MCF 10A (cell line): ENCODE data around the gene COX19. TPM values are rescaled to one million over a fixed set of nuclear protein-coding genes. Genes with fewer than 3 reads are reported as not detected.

Source experiments
- BruUV-seq: library from RNA; stranded (reverse); fragments of 400-500 nt; replicated peaks from 2 replicates; lab custom pipeline; 2021; lab: Mats Ljungman, UMichigan
- CTCF ChIA-PET: fragments of 300-600 bp; sonication (Branson Sonifier 250); formaldehyde crosslinking; extraction: SDS; loops from one replicate; lab custom pipeline; 2021; ENCODE audit warnings: antibody characterized with exemption, inconsistent platforms; lab: Yijun Ruan, JAX
- POLR2A ChIA-PET: fragments of 300-600, 350-650 bp; sonication (Branson Sonifier 250); formaldehyde crosslinking; extraction: SDS; loops from one replicate; lab custom pipeline; 2020; ENCODE audit warnings: antibody characterized with exemption, inconsistent platforms; lab: Yijun Ruan, JAX
- DNase-seq: peaks from one replicate; pipeline ENCODE4 v3.0.0-alpha.2; 2018; ENCODE audit not compliant: unreplicated experiment
- H3K27ac Mint-ChIP-seq: one replicate; pipeline ENCODE4 v1.8.0; 2022; ENCODE audit warnings: mild to moderate bottlenecking, low read depth, mixed read lengths; ENCODE audit not compliant: unreplicated experiment
- H3K27me3 Mint-ChIP-seq: one replicate; pipeline ENCODE4 v1.8.0; 2022; ENCODE audit warnings: mixed read lengths; ENCODE audit not compliant: insufficient read depth, unreplicated experiment
- H3K36me3 Mint-ChIP-seq: one replicate; pipeline ENCODE4 v1.8.0; 2022; ENCODE audit warnings: mild to moderate bottlenecking, moderate library complexity, mixed read lengths; ENCODE audit not compliant: insufficient read depth, unreplicated experiment
- H3K4me1 Mint-ChIP-seq: one replicate; pipeline ENCODE4 v1.8.0; 2022; ENCODE audit warnings: mixed read lengths; ENCODE audit not compliant: insufficient read depth, unreplicated experiment
- H3K4me3 Mint-ChIP-seq: one replicate; pipeline ENCODE4 v1.8.0; 2022; ENCODE audit warnings: mild to moderate bottlenecking, moderate library complexity, mixed read lengths; ENCODE audit not compliant: unreplicated experiment
- H3K9me3 Mint-ChIP-seq: one replicate; pipeline ENCODE4 v1.8.0; 2022; ENCODE audit warnings: mixed read lengths; ENCODE audit not compliant: unreplicated experiment
- intact Hi-C: fragments of 100-400 bp; cut with micrococcal nuclease; formaldehyde crosslinking; loops from 2 replicates; pipeline ENCODE4 v1.14.1; 2022
- total RNA-seq: library from RNA; stranded (reverse); gene quantifications from 2 replicates; pipeline ENCODE4 v1.2.3, GENCODE V29; 2022
- TF ChIP-seq, protein P1 (sequence below): fragments of 200-600 bp; IDR thresholded peaks from one replicate; pipeline ENCODE4 v1.8.0; 2022; ENCODE audit warnings: antibody characterized with exemption, mild to moderate bottlenecking; ENCODE audit not compliant: unreplicated experiment

The COX19 gene
- total RNA-seq, 1 experiment from 2014 or later, result 16.5 TPM

DNA sequence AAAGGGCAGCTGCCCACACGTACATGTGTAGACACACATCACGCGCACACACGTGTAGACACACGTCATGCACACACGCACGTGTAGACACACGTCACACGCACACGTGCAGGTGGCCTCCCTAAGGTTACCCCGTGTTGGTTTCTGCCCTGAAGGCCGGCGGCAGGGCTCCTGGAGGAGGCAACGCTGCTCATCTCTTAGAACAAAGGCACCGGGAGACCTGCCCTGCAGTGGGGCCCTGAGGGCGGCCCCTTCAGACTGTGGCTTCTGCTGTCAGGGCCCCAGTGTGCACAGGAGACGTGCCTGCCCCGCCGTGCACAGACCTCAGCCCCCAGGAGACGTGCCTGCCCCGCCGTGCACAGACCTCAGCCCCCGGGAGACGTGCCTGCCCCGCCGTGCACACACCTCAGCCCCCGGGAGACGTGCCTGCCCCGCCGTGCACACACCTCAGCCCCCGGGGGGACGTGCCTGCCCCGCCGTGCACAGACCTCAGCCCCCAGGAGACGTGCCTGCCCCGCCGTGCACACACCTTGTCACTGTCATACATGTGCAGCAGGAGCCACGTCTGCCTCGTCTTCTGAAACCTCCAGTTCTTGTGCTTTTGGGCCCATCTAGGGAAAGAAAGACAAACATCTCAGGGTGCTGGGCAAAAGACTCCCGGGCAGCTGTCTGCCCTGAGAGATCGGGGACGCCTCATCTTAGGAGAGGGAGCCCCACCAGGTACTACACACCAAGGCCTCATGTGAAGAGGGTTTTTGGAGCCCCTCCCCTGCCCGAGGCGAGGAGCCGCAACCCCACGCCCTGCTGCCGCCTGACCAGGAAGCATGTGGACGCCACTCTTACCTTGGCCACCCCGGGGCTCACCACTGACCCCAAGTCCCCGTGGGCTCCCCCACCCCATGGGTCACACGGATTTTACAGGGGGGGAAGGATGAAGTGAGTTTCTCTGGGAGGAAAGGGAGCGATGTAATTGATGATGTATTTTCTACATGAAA lies 24.9 kb upstream of the COX19 start:
- ChIA-PET CTCF (interaction anchor here (0.6 kb wide), 1 partner anchor 213 kb away, joined by 3 read pairs; no protein-coding TSS in a partner anchor), POLR2A (interaction anchor here (0.8 kb wide), 1 partner anchor 28 kb away, joined by 3 read pairs; no protein-coding TSS in a partner anchor)
- Mint-ChIP-seq H3K9me3 (no peaks in the 10 kb centered on the region), H3K4me3 (no peak overlapping the region), H3K27ac (peak overlapping the region; percentile 71), H3K4me1 (no peaks in the 10 kb centered on the region), H3K36me3 (peaks cover 31% of the 10 kb centered on the region), H3K27me3 (no peaks in the 10 kb centered on the region)
- TF ChIP-seq, protein P1, sequence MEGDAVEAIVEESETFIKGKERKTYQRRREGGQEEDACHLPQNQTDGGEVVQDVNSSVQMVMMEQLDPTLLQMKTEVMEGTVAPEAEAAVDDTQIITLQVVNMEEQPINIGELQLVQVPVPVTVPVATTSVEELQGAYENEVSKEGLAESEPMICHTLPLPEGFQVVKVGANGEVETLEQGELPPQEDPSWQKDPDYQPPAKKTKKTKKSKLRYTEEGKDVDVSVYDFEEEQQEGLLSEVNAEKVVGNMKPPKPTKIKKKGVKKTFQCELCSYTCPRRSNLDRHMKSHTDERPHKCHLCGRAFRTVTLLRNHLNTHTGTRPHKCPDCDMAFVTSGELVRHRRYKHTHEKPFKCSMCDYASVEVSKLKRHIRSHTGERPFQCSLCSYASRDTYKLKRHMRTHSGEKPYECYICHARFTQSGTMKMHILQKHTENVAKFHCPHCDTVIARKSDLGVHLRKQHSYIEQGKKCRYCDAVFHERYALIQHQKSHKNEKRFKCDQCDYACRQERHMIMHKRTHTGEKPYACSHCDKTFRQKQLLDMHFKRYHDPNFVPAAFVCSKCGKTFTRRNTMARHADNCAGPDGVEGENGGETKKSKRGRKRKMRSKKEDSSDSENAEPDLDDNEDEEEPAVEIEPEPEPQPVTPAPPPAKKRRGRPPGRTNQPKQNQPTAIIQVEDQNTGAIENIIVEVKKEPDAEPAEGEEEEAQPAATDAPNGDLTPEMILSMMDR, result no peak
- no peak for DNase-seq
- no TSS peak for BruUV-seq
- intact Hi-C loops, result no loop called here

- no peak overlapping the region for H3K4me3 Mint-ChIP-seq
- DNase-seq, result no peak
- no peaks in the 10 kb centered on the region for H3K27me3 Mint-ChIP-seq
- BruUV-seq, result no TSS peak
- H3K4me1 Mint-ChIP-seq, result no peaks in the 10 kb centered on the region
- intact Hi-C loops, result no loop called here
- no peak overlapping the region for H3K27ac Mint-ChIP-seq
- ChIA-PET CTCF (interaction anchor here (0.6 to 0.7 kb wide), 2 partner anchors 192 to 214 kb away, joined by 3 to 4 read pairs; no protein-coding TSS in a partner anchor), POLR2A (interaction anchor here (0.8 kb wide), 1 partner anchor 27 kb away, joined by 3 read pairs; no protein-coding TSS in a partner anchor)
- peaks cover 31% of the 10 kb centered on the region for H3K36me3 Mint-ChIP-seq
- no peaks in the 10 kb centered on the region for H3K9me3 Mint-ChIP-seq
- TF ChIP-seq, protein P1, result no peak
These were observed 24.0 kb upstream of the COX19 start for GRCh38 chr7:999149-999879.

DNA sequence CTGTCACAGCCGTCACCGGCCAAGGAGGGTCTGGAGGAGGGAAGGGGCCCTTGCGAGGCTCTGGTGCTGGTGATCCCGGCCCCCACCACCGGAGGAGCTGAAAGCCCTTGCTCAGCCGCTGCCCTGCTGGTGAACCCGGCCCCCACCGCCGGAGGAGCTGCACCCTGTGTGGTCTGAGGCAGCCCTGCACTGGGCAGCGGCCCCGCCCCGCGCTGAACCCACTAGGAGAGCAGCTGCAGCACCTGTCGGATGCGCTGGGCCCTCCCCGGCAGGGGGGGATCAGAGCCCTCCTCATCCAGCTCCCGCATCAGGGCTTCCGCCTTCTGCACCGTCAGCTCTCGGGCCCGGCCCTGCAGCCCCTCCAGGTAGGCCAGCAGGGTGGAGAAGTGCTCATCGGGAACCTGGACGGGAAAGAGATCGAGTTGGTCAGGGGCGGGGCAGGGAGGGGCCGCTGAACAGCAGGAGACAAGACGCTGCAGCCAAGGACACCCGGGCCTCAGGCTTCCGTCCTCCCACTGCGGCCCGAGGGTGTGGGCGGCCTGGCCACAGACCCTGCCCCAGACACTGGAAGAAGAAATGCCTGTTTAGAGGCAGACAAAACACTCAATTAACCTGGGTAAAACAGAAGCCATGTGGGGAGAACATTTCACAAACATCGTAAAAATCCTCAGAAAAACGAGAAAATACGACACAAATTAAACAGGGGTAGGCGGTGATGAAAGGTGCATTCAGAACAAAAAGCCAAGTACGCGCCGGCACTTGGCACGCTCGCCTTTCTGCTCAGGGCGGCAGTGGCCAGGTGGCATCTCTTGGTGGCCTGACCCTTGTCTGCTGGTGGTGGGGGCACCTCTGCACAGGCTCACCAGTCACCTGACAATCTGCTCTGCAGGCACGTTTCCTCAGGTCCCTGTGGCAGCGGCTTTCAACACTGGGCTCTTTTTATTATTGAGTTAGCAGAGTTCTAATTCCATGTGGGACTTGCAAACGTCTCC lies 22.4 kb upstream of the COX19 start:
- intact Hi-C loops, result no loop called here
- H3K4me1 Mint-ChIP-seq, result peaks cover 6% of the 10 kb centered on the region
- H3K36me3 Mint-ChIP-seq, result peaks cover 42% of the 10 kb centered on the region
- TF ChIP-seq, protein P1, result no peak
- POLR2A ChIA-PET, result no interaction called here
- H3K9me3 Mint-ChIP-seq, result no peaks in the 10 kb centered on the region
- BruUV-seq, result no TSS peak
- no peaks in the 10 kb centered on the region for H3K27me3 Mint-ChIP-seq
- no peak for DNase-seq
- H3K4me3 Mint-ChIP-seq, result no peak overlapping the region
- no peak overlapping the region for H3K27ac Mint-ChIP-seq
- CTCF ChIA-PET, result interaction anchor here (1.1 to 5.9 kb wide), 2 partner anchors 178 to 187 kb away, joined by 6 to 69 read pairs; no protein-coding TSS in a partner anchor
